Stimulated activated CD8-positive, alpha-beta memory T cell treated with anti-CD3 and anti-CD28 coated beads, Interleukin-4, amount 100 ng/mL, for 24 hours (primary cell): ENCODE results near the gene BABAM2.
"Not testable (repeated sequence)": the region's sequence is repeated elsewhere in the genome, so short reads cannot be mapped to it uniquely, and the experiment has no call there.

Source experiments
- DNase-seq: peaks from one replicate; pipeline ENCODE4 v3.0.0-alpha.2; 2020; ENCODE audit warnings: low read depth

Gene BABAM2

DNA sequence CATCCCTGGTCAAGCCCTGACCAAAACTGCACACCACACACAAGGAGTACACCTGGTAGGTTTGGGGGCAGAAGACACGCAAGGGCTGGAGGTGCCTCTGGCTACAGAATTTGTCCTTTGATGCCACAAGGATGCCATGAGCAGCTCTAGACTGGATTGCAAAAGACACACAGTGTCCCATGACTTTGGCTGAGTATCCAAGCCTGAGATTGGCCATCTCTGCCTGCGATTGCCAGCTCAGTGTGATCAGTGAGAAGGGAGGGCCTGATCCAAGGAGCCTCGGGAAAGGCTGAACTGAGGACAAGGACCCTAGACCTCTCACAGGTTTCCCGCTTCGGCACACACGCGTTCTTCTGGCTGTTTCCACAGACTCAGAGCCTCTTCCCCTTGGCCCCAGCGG lies 442.2 kb downstream of the BABAM2 start:
- DNase-seq = no peak

- no peak for DNase-seq
Measured at GRCh38 chr2:28333606-28334526, 443.3 kb downstream of the BABAM2 start.

GRCh38 chr2:28334527-28334894 lies 444.0 kb downstream of the BABAM2 start:
- DNase-seq = no peak

DNA sequence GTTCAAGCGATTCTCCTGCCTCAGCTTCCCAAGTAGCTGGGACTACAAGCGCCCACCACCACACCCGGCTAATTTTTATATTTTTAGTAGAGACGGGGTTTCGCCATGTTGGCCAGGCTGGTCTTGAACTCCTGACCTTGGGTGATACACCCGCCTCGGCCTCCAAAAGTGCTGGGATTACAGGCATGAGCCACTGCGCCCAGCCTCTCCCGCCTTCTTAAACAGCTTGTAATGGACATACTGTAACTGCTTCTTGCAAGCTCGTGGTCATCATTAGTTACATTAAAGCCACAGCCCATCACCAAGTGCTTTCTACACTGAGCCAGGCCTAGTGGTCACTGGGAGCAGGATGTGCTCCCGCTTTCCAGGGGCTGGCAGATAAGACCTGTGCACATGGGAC lies 444.7 kb downstream of the BABAM2 start:
- DNase-seq = not testable (repeated sequence)

DNA sequence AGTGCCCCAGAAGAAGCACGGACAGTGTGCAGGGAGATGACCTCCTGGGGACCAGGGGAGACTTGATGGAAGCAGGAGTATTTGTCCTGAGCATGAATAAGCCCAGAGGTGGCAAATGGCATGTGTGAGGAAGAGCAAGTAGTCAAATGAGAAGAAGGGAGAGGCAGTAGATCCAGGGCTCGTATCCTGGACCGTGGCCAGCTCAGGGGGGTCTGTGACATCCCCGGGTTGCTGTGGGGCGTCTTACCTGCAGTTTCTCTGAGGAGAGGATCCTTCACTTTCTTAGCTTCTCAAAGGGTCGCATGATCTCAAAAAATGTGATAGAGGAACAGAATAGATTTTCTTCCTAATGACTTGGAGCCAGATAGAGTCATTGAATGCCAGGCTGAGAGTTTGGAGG lies 445.1 kb downstream of the BABAM2 start:
- no peak for DNase-seq

GRCh38 chr2:28336264-28336980 lies 445.9 kb downstream of the BABAM2 start:
- no peak for DNase-seq

DNA sequence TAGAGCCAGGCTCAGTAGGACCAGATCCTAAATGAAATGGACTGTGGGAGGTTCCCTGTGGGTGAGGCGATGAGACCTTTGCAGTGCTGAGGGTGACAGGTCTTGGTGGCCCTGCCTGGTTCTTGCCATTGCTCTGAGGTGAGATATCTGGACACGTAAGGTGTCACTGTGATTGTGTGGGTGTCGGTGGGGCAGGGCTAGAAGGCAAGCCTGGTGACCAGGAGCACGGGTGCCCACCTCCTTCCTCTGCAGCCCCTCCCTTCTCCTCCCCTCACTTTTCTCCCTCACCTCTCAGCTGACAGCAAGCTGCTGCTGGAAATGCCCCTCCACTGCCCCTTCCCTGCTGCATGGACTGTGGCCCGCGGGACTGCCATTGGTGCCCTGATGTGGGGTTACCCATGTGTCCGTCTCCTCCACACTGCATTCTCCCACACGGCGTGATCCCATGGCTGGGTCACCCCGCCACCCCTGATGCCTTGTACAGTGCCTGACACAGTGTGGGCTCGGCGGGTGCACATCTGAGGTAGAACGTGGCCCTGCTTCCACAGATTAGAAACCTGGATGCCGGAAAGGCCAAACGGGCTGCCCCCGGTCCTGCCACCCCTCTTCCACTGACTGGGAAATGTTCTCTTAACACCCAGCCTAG lies 446.6 kb downstream of the BABAM2 start:
- no peak for DNase-seq

GRCh38 chr2:28338046-28338817 lies 447.7 kb downstream of the BABAM2 start:
- DNase-seq = no peak

DNA sequence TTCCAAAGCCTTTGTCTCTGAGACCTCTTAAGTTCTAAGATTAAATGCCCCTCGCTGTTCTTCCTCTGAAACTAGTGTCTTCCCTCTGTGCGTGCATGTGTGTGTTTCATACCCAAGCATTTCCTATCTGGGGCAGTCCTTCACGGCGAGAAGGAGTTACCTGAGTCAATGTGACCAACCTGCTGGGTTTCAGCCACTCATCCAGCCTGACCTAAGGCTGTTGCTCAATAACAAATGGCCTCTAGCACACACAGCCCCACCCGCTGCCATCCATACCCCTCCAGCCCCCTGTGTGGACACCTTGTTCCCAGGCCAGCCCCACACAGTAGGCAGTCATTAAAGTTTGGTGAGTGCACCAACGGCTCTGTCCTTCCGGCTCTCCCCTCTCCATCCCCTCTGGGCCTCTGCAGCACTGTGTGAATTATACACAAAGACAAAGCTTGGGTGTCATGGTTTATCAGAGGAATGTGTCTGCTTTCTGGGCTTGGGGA lies 448.3 kb downstream of the BABAM2 start:
- DNase-seq = no peak

- no peak for DNase-seq
Measured at GRCh38 chr2:28339516-28340175, 449.1 kb downstream of the BABAM2 start.

- DNase-seq = no peak
Measured at GRCh38 chr2:28340312-28341202, 450.0 kb downstream of the BABAM2 start.

DNA sequence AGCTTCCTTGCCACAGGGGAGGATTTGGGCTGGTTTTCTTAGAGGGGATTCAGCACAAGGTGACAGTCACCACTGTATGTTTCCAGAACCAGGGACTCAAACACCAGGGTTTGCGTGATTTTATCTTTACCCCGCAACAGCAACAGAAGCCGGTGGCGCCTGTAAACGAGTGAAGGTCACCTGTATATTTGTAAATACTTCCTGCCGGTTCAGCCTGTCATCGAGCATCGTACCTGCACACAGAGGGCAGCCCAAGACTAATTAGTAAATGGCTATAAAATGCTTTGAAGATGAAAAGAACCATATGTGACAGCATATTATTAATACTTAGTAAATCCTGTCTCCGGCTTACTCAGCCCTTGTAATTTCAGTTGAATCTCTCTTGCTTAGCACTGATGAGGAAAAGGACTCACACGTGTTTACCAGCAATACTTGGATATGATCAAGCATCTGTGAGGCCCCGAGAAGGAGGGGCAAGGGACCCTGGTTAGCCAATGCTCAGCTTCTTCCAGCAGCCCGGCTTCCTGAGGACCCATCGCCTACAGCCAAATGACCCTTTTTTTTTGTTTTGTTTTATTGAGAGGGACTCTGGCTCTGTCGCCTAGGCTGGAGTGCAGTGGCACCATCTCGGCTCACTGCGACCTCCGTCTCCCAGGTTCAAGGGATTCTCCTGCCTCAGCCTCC lies 450.8 kb downstream of the BABAM2 start:
- no peak for DNase-seq

GRCh38 chr2:28342081-28342967 lies 451.8 kb downstream of the BABAM2 start:
- no peak for DNase-seq

- DNase-seq = no peak
Measured at GRCh38 chr2:28343184-28343942, 452.8 kb downstream of the BABAM2 start.

DNA sequence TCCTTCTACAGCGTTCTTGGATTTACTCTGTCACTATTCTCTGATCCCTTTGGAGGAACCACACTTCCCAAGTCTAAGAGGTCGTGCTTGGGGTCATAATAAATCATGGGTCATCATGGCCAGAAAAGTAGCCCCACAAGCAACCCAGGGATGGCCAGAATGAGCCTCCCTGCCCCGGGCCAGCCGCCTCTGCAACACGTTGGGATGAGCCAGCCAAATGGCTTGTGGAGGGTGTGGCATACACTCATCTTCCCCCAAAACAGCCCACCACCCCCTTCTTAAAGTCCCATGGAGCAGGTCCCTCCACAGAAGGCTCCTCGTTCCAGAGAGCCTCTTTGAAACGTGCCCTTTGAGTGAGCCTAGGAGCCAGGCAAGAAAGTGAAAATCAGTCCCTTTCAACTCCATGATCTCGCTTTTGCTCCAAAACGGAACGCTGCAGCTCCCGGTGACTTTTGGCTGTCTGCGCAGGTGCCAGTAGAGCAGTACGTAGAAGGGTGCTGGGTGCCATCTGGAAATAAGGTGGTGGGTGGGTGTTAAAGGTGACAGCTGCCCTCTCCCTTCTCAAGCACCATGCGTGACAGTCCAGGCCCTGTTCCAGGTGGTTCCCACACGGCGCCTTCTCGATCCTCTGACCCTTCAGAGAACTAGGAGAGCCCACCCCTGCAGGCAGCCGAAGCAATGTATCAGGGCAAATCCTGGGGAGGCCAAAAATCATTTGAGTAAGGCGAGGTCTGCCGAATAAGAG lies 453.6 kb downstream of the BABAM2 start:
- no peak for DNase-seq

- no peak for DNase-seq
Measured at GRCh38 chr2:28344756-28345373, 454.3 kb downstream of the BABAM2 start.

GRCh38 chr2:28345619-28346018 lies 455.1 kb downstream of the BABAM2 start:
- no peak for DNase-seq
